Adrenal gland (tissue), 12 donors: ENCODE results near the gene LXN. TPM values are rescaled to one million over a fixed set of nuclear protein-coding genes. Genes with fewer than 3 reads are reported as not detected.

Experiments used
- DNase-seq, 7 donors: peaks; one replicate each; pipeline ENCODE4 v3.0.0-alpha.2; 2019 to 2020
- H3K27ac ChIP-seq, 5 donors: fragments of 200-600 bp; sonication (generic) in 4 of 5; 1 replicate in 3 of 5; 2 replicates in 2 of 5; pipeline versions ENCODE4 v1.5.1 to v1.8.0; 2016 to 2020; ENCODE audit warnings: mild to moderate bottlenecking in 1 of 5
- H3K27me3 ChIP-seq: fragments of 200-600 bp; 2 replicates; pipeline ENCODE4 v1.8.0; 2021
- H3K36me3 ChIP-seq, 2 donors: fragments of 200-600 bp; replicated peaks in 1 of 2; 1 replicate in 1 of 2; 2 replicates in 1 of 2; pipeline versions ENCODE4 v1.5.1 to v1.8.0; 2018 to 2022
- H3K4me1 ChIP-seq, 2 donors: fragments of 200-600 bp; replicated peaks in 1 of 2; 1 replicate in 1 of 2; 2 replicates in 1 of 2; pipeline versions ENCODE4 v1.5.1 to v1.8.0; 2018 to 2021
- H3K4me3 ChIP-seq, 4 donors: fragments of 200-600 bp; sonication (generic) in 3 of 4; one replicate each; pipeline ENCODE4 v1.5.1; 2016 to 2018
- H3K9me3 ChIP-seq, 3 donors: fragments of 200-600 bp; sonication (generic) in 1 of 3; replicated peaks in 1 of 3; 1 replicate in 2 of 3; 2 replicates in 1 of 3; pipeline versions ENCODE4 v1.5.1 to v1.8.0; 2016 to 2021
- CTCF ChIP-seq, 6 experiments: fragments of 450-650 bp in 4 of 6; fragments of 200-600 bp in 2 of 6; sonication (generic) in 1 of 6; IDR thresholded peaks; 1 replicate in 5 of 6; 2 replicates in 1 of 6; pipeline versions ENCODE4 v1.5.1 to v1.8.0; 2016 to 2021; ENCODE audit warnings: antibody characterized with exemption in 6 of 6, mild to moderate bottlenecking in 2 of 6, moderate library complexity in 1 of 6
- POLR2A ChIP-seq, 2 donors: fragments of 450-650 bp; IDR thresholded peaks; one replicate each; pipeline ENCODE4 v1.6.1; 2017; ENCODE audit warnings: antibody characterized with exemption in 2 of 2, mild to moderate bottlenecking in 2 of 2, moderate library complexity in 1 of 2
- WGBS, 4 donors: extraction: QIAGEN DNeasy Blood & Tissue Kit in 2 of 4; methylation state at CpG; one replicate each; pipeline versions ENCODE4 v1.1.5 to v1.1.7; 2013 to 2017; 5-methylcytosine and 5-hydroxymethylcytosine counted together
- intact Hi-C, 2 donors: fragments of 100-400 bp; cut with DNase I; formaldehyde crosslinking; loops; one replicate each; pipeline versions ENCODE4 v1.14.1 to v1.15.0; 2022 to 2023
- polyA plus RNA-seq, 3 donors: library from polyadenylated mRNA; stranded (reverse); fragments of 200-250 nt in 2 of 3; fragments of 350-450 nt in 1 of 3; fragmentation: Illumina TruSeq in 1 of 3; extraction: RNeasy Lipid Tissue Mini Kit (QIAGEN cat#74804) in 1 of 3; gene quantifications; one replicate each; pipeline ENCODE4 v1.2.3, GENCODE V29; 2013 to 2014
- total RNA-seq, 9 donors: library from RNA; depleted of rRNA in 4 of 9; stranded (reverse); fragments of >200 nt in 4 of 9; fragments of 120-200 nt in 1 of 9; fragmentation: NEBNext Ultra II Directional in 1 of 9; extraction: Animal tissue kit (Norgen Biotek cat#: 25700) in 1 of 9; gene quantifications; one replicate each; pipeline versions ENCODE4 v1.1.0 to v1.2.4, GENCODE V29; 2013 to 2023
- donor health status: healthy with polysubstance abuse.
- donor health status: Bipolar disorder and iron deficiency.
- donor health status: DM: yes; HTN: yes; CAD: no.
- donor health status: DM: no; HTN: no; CAD: no.
- donor health status: DM: no; HTN: no; CAD: no.
- donor health status: DM: yes; HTN: yes; CAD: no.

LXN gene
- total and polyA plus RNA-seq, 12 donors = 20.5 to 100 (median 50.9) TPM

DNA sequence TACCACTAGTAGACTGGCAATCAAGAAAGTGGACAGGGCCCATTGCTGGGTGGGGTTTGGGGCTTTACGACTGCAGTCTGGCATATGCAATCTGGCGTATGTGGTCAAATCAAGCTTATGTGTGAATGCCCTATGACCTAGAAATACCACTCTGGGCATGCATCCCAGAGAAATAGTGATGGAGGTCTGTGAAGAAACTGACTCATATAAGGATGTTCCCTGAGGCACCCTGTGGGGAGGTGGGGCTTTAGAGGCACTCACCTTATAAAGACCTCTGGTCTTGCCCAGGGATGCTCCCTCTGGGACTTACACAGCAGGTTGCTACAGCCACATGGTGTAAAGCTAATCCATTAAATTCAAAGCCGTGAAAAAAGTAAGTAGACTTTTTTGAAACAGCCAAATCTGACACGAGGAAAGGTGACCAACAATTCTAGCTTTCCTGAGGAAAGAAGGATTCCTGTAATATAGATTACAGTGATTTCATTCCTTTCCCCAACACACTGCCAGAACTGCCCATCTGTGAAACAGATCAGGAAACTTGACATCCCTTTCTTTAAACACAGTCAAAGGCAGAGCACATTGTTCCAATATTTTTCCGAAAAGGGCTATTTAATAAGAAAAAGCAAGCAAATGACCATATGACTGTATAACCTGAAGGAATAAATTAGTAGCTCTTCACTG, 46.2 kb upstream of the LXN start:
- Histone ChIP-seq H3K4me3 (no peak overlapping the region), H3K36me3 (no peaks in the 10 kb centered on the region), H3K27me3 (no peaks in the 10 kb centered on the region), H3K4me1 (peaks cover 9 to 29% of the 10 kb centered on the region in 2 donors), H3K27ac (no peak overlapping the region), H3K9me3 (no peaks in the 10 kb centered on the region)
- intact Hi-C loops = no loop called here
- DNase-seq = no peak
- TF ChIP-seq CTCF (IDR thresholded peaks at IDR 0.05) (no peak), POLR2A (IDR thresholded peaks at IDR 0.05) (no peak)
- 86 to 97% (median 93%) methylated on average over 5 of the region's 5 CpGs for WGBS, 4 donors

DNA sequence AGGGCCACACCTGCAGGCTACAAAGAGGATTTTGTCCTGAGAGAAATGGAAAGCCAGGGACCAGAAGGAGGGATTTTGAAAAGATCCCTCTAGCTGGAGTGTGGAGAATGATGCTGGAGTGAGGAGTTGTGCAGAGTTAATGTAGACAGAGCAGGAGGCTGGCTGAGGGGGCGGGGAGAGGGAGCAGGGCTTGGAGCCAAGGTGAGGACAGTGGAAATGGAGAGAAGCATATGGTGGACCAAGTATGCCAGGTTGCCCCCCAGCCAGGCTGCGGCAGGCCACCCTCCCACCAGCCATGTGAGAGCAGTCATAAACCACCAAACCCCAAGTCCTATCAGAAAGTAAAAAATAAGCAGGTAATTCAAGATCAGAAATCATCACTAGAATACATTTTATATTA, 45.1 kb upstream of the LXN start:
- H3K4me1 ChIP-seq = peaks cover 0 to 22% of the 10 kb centered on the region in 2 donors
- H3K4me3 ChIP-seq = no peak overlapping the region
- TF ChIP-seq POLR2A (IDR thresholded peaks at IDR 0.05) (no peak), CTCF (IDR thresholded peaks at IDR 0.05) (no peak)
- H3K27me3 ChIP-seq = no peaks in the 10 kb centered on the region
- H3K27ac ChIP-seq = peak overlapping the region in 2 of 5 donors; percentile 28 to 46
- WGBS, 4 donors = 92 to 100% (median 98%) methylated on average over 2 of the region's 2 CpGs
- no peaks in the 10 kb centered on the region for H3K36me3 ChIP-seq
- no peak for DNase-seq
- intact Hi-C loops = no loop called here
- H3K9me3 ChIP-seq = no peaks in the 10 kb centered on the region

- H3K4me3 ChIP-seq = no peak overlapping the region
- H3K27ac ChIP-seq = peak overlapping the region in 2 of 5 donors; percentile 27 to 48
- H3K27me3 ChIP-seq = no peaks in the 10 kb centered on the region
- intact Hi-C loops = no loop called here
- H3K36me3 ChIP-seq = no peaks in the 10 kb centered on the region
- peak in 2 of 7 donors; percentile 38 to 47 for DNase-seq
- WGBS, 4 donors = 70 to 88% (median 77%) methylated on average over 9 of the region's 9 CpGs
- H3K9me3 ChIP-seq = no peaks in the 10 kb centered on the region
- peaks cover 0 to 37% of the 10 kb centered on the region in 2 donors for H3K4me1 ChIP-seq
- TF ChIP-seq POLR2A (IDR thresholded peaks at IDR 0.05) = no peak
- TF ChIP-seq CTCF (IDR thresholded peaks at IDR 0.05) = no peak
Measured at GRCh38 chr3:158713094-158713499, 40.6 kb upstream of the LXN start.

DNA sequence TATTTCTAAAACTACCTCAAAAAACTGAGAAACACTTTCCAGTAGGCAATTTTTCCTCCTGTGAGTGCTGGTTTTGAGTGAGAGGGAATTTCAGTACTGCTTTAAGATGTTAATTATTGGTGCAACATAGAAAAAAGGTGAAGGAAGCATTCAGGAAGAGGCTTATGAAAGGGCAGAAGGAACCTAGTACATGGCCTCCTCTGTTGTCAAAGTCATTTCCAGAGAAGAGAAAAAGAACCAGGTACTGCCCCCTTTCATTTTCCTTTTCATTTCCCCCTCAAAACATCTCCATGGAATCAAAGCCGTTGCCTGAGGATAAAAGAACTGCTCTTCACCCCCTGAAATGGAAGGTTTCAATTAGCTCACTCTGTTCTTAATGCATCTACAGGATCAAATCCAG, 40.0 kb upstream of the LXN start:
- Histone ChIP-seq H3K4me1 (peaks cover 0 to 37% of the 10 kb centered on the region in 2 donors), H3K4me3 (no peak overlapping the region), H3K27ac (peak overlapping the region in 2 of 5 donors; percentile 27 to 48), H3K27me3 (no peaks in the 10 kb centered on the region), H3K9me3 (no peaks in the 10 kb centered on the region), H3K36me3 (no peaks in the 10 kb centered on the region)
- DNase-seq = no peak
- TF ChIP-seq CTCF (IDR thresholded peaks at IDR 0.05) (no peak), POLR2A (IDR thresholded peaks at IDR 0.05) (no peak)
- intact Hi-C loops = no loop called here
- 63 to 90% (median 82%) methylated on average over 1 of the region's 1 CpG for WGBS, 4 donors
